DOHH2 (cell line): Measurements from ENCODE around the gene MRPL40.
"Not testable (repeated sequence)": the region's sequence is repeated elsewhere in the genome, so short reads cannot be mapped to it uniquely, and the experiment has no call there.

ENCODE experiments used
- H3F3A ChIP-seq: fragments of 200-600 bp; sonication (generic), shearing (Covaris generic); 2 replicates; pipeline ENCODE4 v1.6.0; 2016; ENCODE audit warnings: antibody characterized with exemption, mild to moderate bottlenecking; ENCODE audit not compliant: control insufficient read depth, insufficient read depth
- H3K27ac ChIP-seq: fragments of 200-600 bp; sonication (generic); 2 replicates; pipeline ENCODE4 v1.5.1; 2014; ENCODE audit warnings: low read depth, mild to moderate bottlenecking, low read length, moderate library complexity
- H3K27me3 ChIP-seq: fragments of 200-600 bp; sonication (generic); 2 replicates; pipeline ENCODE4 v1.6.1; 2014; ENCODE audit warnings: mild to moderate bottlenecking, low read length, mixed read lengths; ENCODE audit not compliant: control insufficient read depth
- H3K36me3 ChIP-seq: fragments of 200-600 bp; sonication (generic); 2 replicates; pipeline ENCODE4 v1.6.1; 2014; ENCODE audit warnings: mild to moderate bottlenecking, low read length, moderate library complexity, mixed read lengths; ENCODE audit not compliant: control insufficient read depth
- H3K4me1 ChIP-seq: fragments of 200-600 bp; sonication (generic); 2 replicates; pipeline ENCODE4 v1.6.1; 2014; ENCODE audit warnings: mild to moderate bottlenecking, low read length, mixed read lengths; ENCODE audit not compliant: control insufficient read depth
- H3K4me2 ChIP-seq: fragments of 200-600 bp; sonication (generic); 2 replicates; pipeline ENCODE4 v1.6.0; 2014; ENCODE audit warnings: mild to moderate bottlenecking, low read length, moderate library complexity
- H3K4me3 ChIP-seq: fragments of 200-600 bp; sonication (generic); 2 replicates; pipeline ENCODE4 v1.5.1; 2014; ENCODE audit warnings: mild to moderate bottlenecking, low read length, mixed read lengths
- H3K79me2 ChIP-seq: fragments of 200-600 bp; sonication (generic); 2 replicates; pipeline ENCODE4 v1.6.1; 2014; ENCODE audit warnings: mild to moderate bottlenecking, low read length, mixed read lengths; ENCODE audit not compliant: control insufficient read depth
- H3K9me2 ChIP-seq: fragments of 200-600 bp; sonication (generic); replicated peaks from 2 replicates; pipeline ENCODE4 v1.6.1; 2014; ENCODE audit warnings: mild to moderate bottlenecking, low read length, mixed read lengths; ENCODE audit not compliant: control insufficient read depth
- H3K9me3 ChIP-seq: fragments of 200-600 bp; sonication (generic); 2 replicates; pipeline ENCODE4 v1.6.1; 2014; ENCODE audit warnings: antibody characterized with exemption, low read length, mixed read lengths; ENCODE audit not compliant: control insufficient read depth, insufficient read depth
- H4K20me1 ChIP-seq: fragments of 200-600 bp; sonication (generic); 2 replicates; pipeline ENCODE4 v1.6.0; 2014; ENCODE audit warnings: low read depth, mild to moderate bottlenecking, antibody characterized with exemption, low read length, moderate library complexity; ENCODE audit not compliant: control insufficient read depth, insufficient read depth
- EZH2phosphoT487 ChIP-seq: fragments of 200-600 bp; sonication (generic); IDR thresholded peaks from 2 replicates; pipeline ENCODE4 v1.6.1; 2017; ENCODE audit warnings: borderline replicate concordance, mild to moderate bottlenecking, antibody characterized with exemption, low read length, moderate library complexity, mixed read lengths
- TF ChIP-seq, protein P1 (sequence below): fragments of 200-600 bp; sonication (generic); IDR thresholded peaks from one replicate; pipeline ENCODE4 v1.5.1; 2014; ENCODE audit warnings: antibody characterized with exemption, mild to moderate bottlenecking, low read depth, low read length; ENCODE audit not compliant: poor library complexity, severe bottlenecking

Gene MRPL40

DNA sequence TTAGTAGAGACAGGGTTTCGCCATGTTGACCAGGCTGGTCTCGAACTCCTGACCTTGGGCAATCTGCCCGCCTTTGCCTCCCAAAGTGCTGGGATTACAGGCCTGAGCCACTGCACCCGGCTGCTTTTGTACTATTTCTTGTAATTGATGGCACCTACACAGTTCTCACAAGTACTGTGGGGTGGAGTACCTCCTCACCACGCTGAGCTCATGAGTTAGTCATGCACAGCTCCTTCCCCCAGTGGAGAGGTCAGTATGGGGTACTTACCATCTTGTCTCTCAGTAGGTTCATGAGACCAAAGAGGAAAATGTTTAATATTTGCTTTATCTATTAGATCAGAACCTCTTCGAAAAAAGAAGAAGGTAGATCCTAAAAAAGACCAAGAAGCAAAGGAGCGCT, 2.1 kb downstream of the MRPL40 start:
- peaks cover 50% of the 10 kb centered on the region for H3K79me2 ChIP-seq
- peak overlapping the region; percentile 23; the same call in 1 of the 2 replicates for H3K4me2 ChIP-seq
- H3K36me3 ChIP-seq = peaks cover 55% of the 10 kb centered on the region
- H3F3A ChIP-seq = peaks cover 14% of the 10 kb centered on the region
- H3K4me3 ChIP-seq = no peak overlapping the region
- peaks cover 33% of the 10 kb centered on the region for H3K4me1 ChIP-seq
- H4K20me1 ChIP-seq = peaks cover 8% of the 10 kb centered on the region
- no peaks in the 10 kb centered on the region for H3K9me2 ChIP-seq
- H3K27me3 ChIP-seq = no peaks in the 10 kb centered on the region
- TF ChIP-seq, protein P1, sequence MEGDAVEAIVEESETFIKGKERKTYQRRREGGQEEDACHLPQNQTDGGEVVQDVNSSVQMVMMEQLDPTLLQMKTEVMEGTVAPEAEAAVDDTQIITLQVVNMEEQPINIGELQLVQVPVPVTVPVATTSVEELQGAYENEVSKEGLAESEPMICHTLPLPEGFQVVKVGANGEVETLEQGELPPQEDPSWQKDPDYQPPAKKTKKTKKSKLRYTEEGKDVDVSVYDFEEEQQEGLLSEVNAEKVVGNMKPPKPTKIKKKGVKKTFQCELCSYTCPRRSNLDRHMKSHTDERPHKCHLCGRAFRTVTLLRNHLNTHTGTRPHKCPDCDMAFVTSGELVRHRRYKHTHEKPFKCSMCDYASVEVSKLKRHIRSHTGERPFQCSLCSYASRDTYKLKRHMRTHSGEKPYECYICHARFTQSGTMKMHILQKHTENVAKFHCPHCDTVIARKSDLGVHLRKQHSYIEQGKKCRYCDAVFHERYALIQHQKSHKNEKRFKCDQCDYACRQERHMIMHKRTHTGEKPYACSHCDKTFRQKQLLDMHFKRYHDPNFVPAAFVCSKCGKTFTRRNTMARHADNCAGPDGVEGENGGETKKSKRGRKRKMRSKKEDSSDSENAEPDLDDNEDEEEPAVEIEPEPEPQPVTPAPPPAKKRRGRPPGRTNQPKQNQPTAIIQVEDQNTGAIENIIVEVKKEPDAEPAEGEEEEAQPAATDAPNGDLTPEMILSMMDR = no peak
- TF ChIP-seq EZH2phosphoT487 = no peak
- no peak overlapping the region for H3K27ac ChIP-seq
- no peaks in the 10 kb centered on the region for H3K9me3 ChIP-seq

DNA sequence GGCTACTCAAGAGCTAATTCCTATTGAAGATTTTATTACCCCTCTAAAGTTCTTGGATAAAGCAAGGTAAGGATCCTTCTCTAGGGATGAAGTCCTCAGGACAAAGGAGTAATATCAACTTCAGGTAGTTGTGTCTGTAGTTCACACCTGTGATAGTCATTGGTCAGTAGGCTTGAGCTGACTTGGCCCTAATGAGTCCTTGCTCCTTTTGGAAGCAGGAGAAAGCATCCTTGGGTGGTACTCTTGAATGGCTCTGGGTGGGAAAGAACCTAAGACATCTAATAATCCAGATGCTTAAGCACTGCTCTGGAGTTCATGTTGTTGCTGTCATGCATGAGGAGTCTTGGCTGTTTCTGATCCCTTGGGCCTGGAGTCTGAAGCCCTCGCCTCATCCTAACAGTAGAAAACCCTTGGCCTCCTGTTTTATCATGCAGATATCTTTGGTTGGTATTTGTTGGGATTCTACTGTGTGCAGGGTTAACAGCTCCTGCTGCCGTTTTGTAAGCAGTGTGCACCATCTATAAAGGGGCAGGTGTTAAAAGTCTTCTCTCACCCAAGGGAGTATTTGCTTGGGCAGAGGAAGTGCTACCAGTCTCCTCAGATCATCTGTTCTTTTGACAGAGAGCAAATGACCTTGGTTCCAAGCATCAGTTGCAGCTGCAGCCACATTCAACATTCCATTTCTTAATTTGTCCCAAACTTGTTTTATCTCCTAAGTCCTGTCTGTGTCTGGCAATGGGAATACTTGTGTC, 2.7 kb downstream of the MRPL40 start:
- Histone ChIP-seq H3K9me3 (no peaks in the 10 kb centered on the region), H3F3A (peaks cover 14% of the 10 kb centered on the region), H3K27ac (peak overlapping the region; percentile 26), H4K20me1 (peaks cover 2% of the 10 kb centered on the region), H3K36me3 (peaks cover 49% of the 10 kb centered on the region), H3K4me1 (peaks cover 27% of the 10 kb centered on the region), H3K27me3 (no peaks in the 10 kb centered on the region), H3K4me2 (peak overlapping the region; percentile 23; the same call in 1 of the 2 replicates), H3K9me2 (no peaks in the 10 kb centered on the region), H3K4me3 (no peak overlapping the region), H3K79me2 (peaks cover 50% of the 10 kb centered on the region)
- TF ChIP-seq, protein P1 = no peak
- no peak for TF ChIP-seq EZH2phosphoT487

DNA sequence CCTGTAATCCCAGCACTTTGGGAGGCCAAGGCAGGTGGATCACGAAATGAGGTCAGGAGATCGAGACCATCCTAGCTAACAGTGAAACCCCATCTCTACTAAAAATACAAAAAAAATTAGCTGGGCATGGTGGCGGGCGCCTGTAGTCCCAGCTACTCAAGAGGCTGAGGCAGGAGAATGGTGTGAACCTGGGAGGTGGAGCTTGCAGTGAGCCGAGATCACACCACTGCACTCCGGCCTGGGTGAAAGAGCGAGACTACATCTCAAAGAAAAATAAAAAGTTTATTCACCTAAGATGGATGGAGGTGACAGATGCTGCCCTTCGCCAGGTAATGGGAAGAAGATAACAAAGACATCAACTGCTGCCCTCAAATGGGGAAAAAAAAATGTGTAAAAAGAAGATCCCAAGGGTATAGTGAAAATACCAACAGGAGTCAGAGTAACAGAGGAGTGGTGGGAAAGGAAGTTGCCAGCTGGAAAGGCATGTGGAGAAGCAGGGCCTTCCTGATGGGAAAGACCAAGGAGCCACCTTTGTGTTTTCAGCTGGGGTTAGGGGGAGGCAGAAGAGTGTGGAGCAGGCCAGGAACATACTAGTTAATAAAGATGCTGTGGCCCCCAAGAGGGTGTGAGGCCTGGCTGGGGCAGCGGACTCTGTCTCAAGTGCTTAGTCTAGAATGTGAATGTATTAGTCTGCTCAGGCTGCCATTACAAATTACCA, 4.3 kb downstream of the MRPL40 start:
- not testable (repeated sequence) for H3K9me3 ChIP-seq, H3K4me2 ChIP-seq, H3K27me3 ChIP-seq, H3K27ac ChIP-seq, H3K4me3 ChIP-seq, H4K20me1 ChIP-seq, H3K9me2 ChIP-seq
- peaks cover 14% of the 10 kb centered on the region for H3F3A ChIP-seq
- H3K36me3 ChIP-seq = peaks cover 47% of the 10 kb centered on the region
- peaks cover 51% of the 10 kb centered on the region for H3K79me2 ChIP-seq
- peaks cover 24% of the 10 kb centered on the region for H3K4me1 ChIP-seq

DNA sequence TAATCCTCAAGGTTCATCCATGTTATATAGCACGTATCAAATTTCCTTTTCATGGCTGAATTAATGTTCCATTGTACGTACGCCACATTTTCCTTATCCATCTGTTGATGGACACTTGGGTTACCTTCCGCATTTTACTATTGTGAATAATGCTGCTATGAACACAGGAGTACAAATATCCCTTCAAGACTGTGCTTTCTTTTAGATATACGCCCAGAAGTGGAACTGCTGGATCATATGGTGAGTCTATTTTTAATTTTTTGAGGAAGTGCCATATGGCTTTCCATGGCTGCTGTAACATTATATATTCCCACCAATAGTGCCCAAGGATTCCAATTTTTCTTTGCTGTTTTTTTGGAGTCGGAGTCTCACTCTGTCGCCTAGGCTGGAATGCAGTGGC, 6.0 kb downstream of the MRPL40 start:
- TF ChIP-seq, protein P1 = no peak
- no peak for TF ChIP-seq EZH2phosphoT487
- no peak overlapping the region for H3K4me3 ChIP-seq
- 0 out of 2 replicates have a peak, but pooled peaks cover 5% of the 10 kb centered on the region for H4K20me1 ChIP-seq
- peaks cover 14% of the 10 kb centered on the region for H3F3A ChIP-seq
- no peaks in the 10 kb centered on the region for H3K9me2 ChIP-seq
- peaks cover 20% of the 10 kb centered on the region for H3K4me1 ChIP-seq
- no peaks in the 10 kb centered on the region for H3K9me3 ChIP-seq
- no peak overlapping the region for H3K4me2 ChIP-seq
- peaks cover 54% of the 10 kb centered on the region for H3K36me3 ChIP-seq
- H3K79me2 ChIP-seq = peaks cover 52% of the 10 kb centered on the region
- no peak overlapping the region for H3K27ac ChIP-seq
- no peaks in the 10 kb centered on the region for H3K27me3 ChIP-seq
